ENCODE data around the gene DYNC2H1.

DYNC2H1 gene

DNA sequence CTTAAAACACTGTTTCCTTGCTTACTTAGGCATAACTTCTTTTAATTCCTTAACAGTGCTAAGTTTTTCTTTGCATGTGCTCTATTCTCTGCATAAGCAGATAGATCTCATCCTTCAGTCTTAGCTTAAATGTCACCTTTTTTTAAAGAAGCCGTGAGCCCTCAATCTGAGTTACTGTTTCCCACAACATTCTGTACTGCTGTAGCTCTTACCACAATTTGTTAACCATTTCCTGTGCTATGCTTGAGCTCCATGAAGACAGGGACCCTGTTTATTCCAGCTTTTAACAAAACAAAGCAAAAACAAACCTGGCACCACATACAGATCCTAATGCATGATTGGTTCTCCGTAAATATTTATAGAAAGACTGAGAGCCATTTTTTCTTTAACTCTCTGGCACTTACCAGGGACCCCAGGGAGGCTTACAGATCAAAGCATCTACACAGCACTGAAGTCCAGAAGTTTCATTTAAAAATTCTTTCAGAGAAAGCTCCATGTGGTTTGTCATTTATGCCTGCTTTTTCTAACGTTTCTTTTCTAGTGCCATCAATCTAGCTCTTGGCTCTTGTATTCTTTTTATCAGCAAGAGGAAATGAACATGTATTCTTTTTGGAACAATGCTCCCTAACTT, 74.9 kb downstream of the DYNC2H1 start:
- Histone ChIP-seq H3K4me3 (ENCODE audit: low read length) (no peak overlapping the region), H3K9ac (ENCODE audit: low read length) (no peak overlapping the region), H2AK5ac (ENCODE audit: low read length) (no peak overlapping the region), H3K79me2 (ENCODE audit: control insufficient read depth, insufficient read depth, low read length) (no peaks in the 10 kb centered on the region), H2BK15ac (replicated peaks; ENCODE audit: low read depth) (no peak overlapping the region), H3K27ac (ENCODE audit: low read depth, low read length) (no peak overlapping the region), H3K23ac (ENCODE audit: low read length) (no peak overlapping the region), H3K27me3 (ENCODE audit: insufficient read depth, low read length, poor library complexity) (no peaks in the 10 kb centered on the region), H2BK5ac (ENCODE audit: low read length) (no peak overlapping the region), H4K5ac (ENCODE audit: low read length) (no peak overlapping the region), H4K8ac (ENCODE audit: low read depth, low read length) (no peak overlapping the region), H3K4ac (ENCODE audit: low read depth, low read length) (no peak overlapping the region), H3K4me1 (ENCODE audit: control insufficient read depth, low read depth, low read length) (no peaks in the 10 kb centered on the region), H3K18ac (ENCODE audit: low read length) (no peak overlapping the region), H3K56ac (ENCODE audit: low read length) (no peak overlapping the region), H2BK120ac (ENCODE audit: low read depth, low read length) (no peak overlapping the region), H3K79me1 (ENCODE audit: low read length) (no peaks in the 10 kb centered on the region), H3K36me3 (ENCODE audit: control insufficient read depth, insufficient read depth, low read length) (no peaks in the 10 kb centered on the region), H3K4me2 (ENCODE audit: low read length) (no peak overlapping the region)
- DNase-seq: no peak
- no CpG with 5 or more reads among the region's 3 CpGs for WGBS (ENCODE audit: extremely low coverage, insufficient coverage, low lambda C conversion rate)

- Histone ChIP-seq H4K5ac (ENCODE audit: low read length) (no peak overlapping the region), H3K27me3 (ENCODE audit: insufficient read depth, low read length, poor library complexity) (no peaks in the 10 kb centered on the region), H3K79me2 (ENCODE audit: control insufficient read depth, insufficient read depth, low read length) (no peaks in the 10 kb centered on the region), H3K18ac (ENCODE audit: low read length) (no peak overlapping the region), H3K27ac (ENCODE audit: low read depth, low read length) (no peak overlapping the region), H2AK5ac (ENCODE audit: low read length) (no peak overlapping the region), H3K23ac (ENCODE audit: low read length) (no peak overlapping the region), H3K4me2 (ENCODE audit: low read length) (no peak overlapping the region), H3K4me1 (ENCODE audit: control insufficient read depth, low read depth, low read length) (no peaks in the 10 kb centered on the region), H3K4ac (ENCODE audit: low read depth, low read length) (no peak overlapping the region), H3K4me3 (ENCODE audit: low read length) (no peak overlapping the region), H2BK5ac (ENCODE audit: low read length) (no peak overlapping the region), H2BK15ac (replicated peaks; ENCODE audit: low read depth) (no peak overlapping the region), H3K36me3 (ENCODE audit: control insufficient read depth, insufficient read depth, low read length) (no peaks in the 10 kb centered on the region), H4K8ac (ENCODE audit: low read depth, low read length) (no peak overlapping the region), H2BK120ac (ENCODE audit: low read depth, low read length) (no peak overlapping the region), H3K79me1 (ENCODE audit: low read length) (no peaks in the 10 kb centered on the region), H3K9ac (ENCODE audit: low read length) (no peak overlapping the region), H3K56ac (ENCODE audit: low read length) (no peak overlapping the region)
- WGBS (ENCODE audit: extremely low coverage, insufficient coverage, low lambda C conversion rate): no CpG with 5 or more reads among the region's 3 CpGs
- DNase-seq: peak; percentile 33
These were observed 92.9 kb downstream of the DYNC2H1 start for GRCh38 chr11:103202048-103202651.

DNA sequence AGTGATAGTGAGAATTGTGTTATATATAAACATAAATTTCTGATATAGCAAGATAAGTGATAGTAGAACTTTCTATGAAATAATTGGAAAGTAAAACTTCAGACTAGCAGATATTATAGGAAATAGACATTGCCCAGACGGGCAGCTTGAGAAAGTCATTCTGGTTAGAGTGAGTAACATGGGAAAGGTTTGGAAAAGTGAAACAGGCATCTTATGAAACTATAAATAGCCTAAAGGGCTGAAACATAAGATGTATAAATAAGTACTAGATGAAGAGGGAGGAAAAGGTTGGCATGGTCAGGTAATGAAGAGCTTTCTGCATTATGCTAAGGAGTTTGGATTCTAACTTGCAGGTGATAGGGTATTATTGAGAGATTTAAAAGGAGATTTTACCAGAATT, 101.3 kb downstream of the DYNC2H1 start:
- H3K56ac ChIP-seq (ENCODE audit: low read length): no peak overlapping the region
- no peak overlapping the region for H2AK5ac ChIP-seq (ENCODE audit: low read length)
- H3K27ac ChIP-seq (ENCODE audit: low read depth, low read length): no peak overlapping the region
- H4K8ac ChIP-seq (ENCODE audit: low read depth, low read length): no peak overlapping the region
- H2BK5ac ChIP-seq (ENCODE audit: low read length): no peak overlapping the region
- no peak overlapping the region for H3K23ac ChIP-seq (ENCODE audit: low read length)
- WGBS (ENCODE audit: extremely low coverage, insufficient coverage, low lambda C conversion rate): no CpG with 5 or more reads among the region's 1 CpG
- no peak overlapping the region for H3K4me3 ChIP-seq (ENCODE audit: low read length)
- H2BK120ac ChIP-seq (ENCODE audit: low read depth, low read length): no peak overlapping the region
- H2BK15ac ChIP-seq (replicated peaks; ENCODE audit: low read depth): no peak overlapping the region
- no peak overlapping the region for H3K4ac ChIP-seq (ENCODE audit: low read depth, low read length)
- H4K5ac ChIP-seq (ENCODE audit: low read length): no peak overlapping the region
- no peak overlapping the region for H3K4me2 ChIP-seq (ENCODE audit: low read length)
- H3K79me1 ChIP-seq (ENCODE audit: low read length): no peaks in the 10 kb centered on the region
- H3K79me2 ChIP-seq (ENCODE audit: control insufficient read depth, insufficient read depth, low read length): no peaks in the 10 kb centered on the region
- H3K27me3 ChIP-seq (ENCODE audit: insufficient read depth, low read length, poor library complexity): no peaks in the 10 kb centered on the region
- H3K18ac ChIP-seq (ENCODE audit: low read length): no peak overlapping the region
- no peak for DNase-seq
- no peaks in the 10 kb centered on the region for H3K4me1 ChIP-seq (ENCODE audit: control insufficient read depth, low read depth, low read length)
- H3K36me3 ChIP-seq (ENCODE audit: control insufficient read depth, insufficient read depth, low read length): no peaks in the 10 kb centered on the region
- H3K9ac ChIP-seq (ENCODE audit: low read length): no peak overlapping the region

- H3K79me2 ChIP-seq (ENCODE audit: control insufficient read depth, insufficient read depth, low read length): no peaks in the 10 kb centered on the region
- no peaks in the 10 kb centered on the region for H3K36me3 ChIP-seq (ENCODE audit: control insufficient read depth, insufficient read depth, low read length)
- H4K5ac ChIP-seq (ENCODE audit: low read length): no peak overlapping the region
- no peak overlapping the region for H3K23ac ChIP-seq (ENCODE audit: low read length)
- no peak overlapping the region for H3K18ac ChIP-seq (ENCODE audit: low read length)
- no peaks in the 10 kb centered on the region for H3K79me1 ChIP-seq (ENCODE audit: low read length)
- no peak overlapping the region for H3K4ac ChIP-seq (ENCODE audit: low read depth, low read length)
- no peak overlapping the region for H3K9ac ChIP-seq (ENCODE audit: low read length)
- no CpG with 5 or more reads among the region's 1 CpG for WGBS (ENCODE audit: extremely low coverage, insufficient coverage, low lambda C conversion rate)
- no peak overlapping the region for H2AK5ac ChIP-seq (ENCODE audit: low read length)
- no peak overlapping the region for H2BK120ac ChIP-seq (ENCODE audit: low read depth, low read length)
- H3K27ac ChIP-seq (ENCODE audit: low read depth, low read length): no peak overlapping the region
- no peak overlapping the region for H2BK15ac ChIP-seq (replicated peaks; ENCODE audit: low read depth)
- no peak overlapping the region for H3K56ac ChIP-seq (ENCODE audit: low read length)
- H2BK5ac ChIP-seq (ENCODE audit: low read length): no peak overlapping the region
- DNase-seq: no peak
- no peak overlapping the region for H3K4me3 ChIP-seq (ENCODE audit: low read length)
- H3K4me2 ChIP-seq (ENCODE audit: low read length): no peak overlapping the region
- H4K8ac ChIP-seq (ENCODE audit: low read depth, low read length): no peak overlapping the region
- H3K4me1 ChIP-seq (ENCODE audit: control insufficient read depth, low read depth, low read length): no peaks in the 10 kb centered on the region
- H3K27me3 ChIP-seq (ENCODE audit: insufficient read depth, low read length, poor library complexity): no peaks in the 10 kb centered on the region
These were observed 106.6 kb downstream of the DYNC2H1 start for GRCh38 chr11:103215812-103216211.

DNA sequence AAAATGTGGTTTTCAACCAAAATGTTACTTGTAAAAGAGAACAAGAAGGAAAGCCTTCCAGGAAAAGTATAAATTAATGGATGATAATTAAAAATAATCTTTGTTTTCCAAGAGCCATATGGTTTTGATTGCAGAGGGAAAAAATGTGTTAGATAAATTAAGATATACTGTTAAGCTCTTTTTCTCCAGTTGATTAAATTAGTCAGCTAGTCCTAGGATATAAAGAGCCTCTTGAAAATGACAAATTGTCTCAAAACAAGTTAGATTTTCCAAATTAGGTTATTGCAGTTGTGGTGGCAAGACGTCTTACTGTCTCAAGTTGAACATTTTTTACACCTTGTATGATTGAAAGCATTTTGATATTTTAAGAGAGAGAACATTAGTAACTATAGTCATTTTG, 110.9 kb downstream of the DYNC2H1 start:
- H3K4me3 ChIP-seq (ENCODE audit: low read length): no peak overlapping the region
- no peak overlapping the region for H3K23ac ChIP-seq (ENCODE audit: low read length)
- no peak overlapping the region for H3K56ac ChIP-seq (ENCODE audit: low read length)
- no peak for DNase-seq
- H2BK120ac ChIP-seq (ENCODE audit: low read depth, low read length): no peak overlapping the region
- H2BK15ac ChIP-seq (replicated peaks; ENCODE audit: low read depth): no peak overlapping the region
- no peaks in the 10 kb centered on the region for H3K79me2 ChIP-seq (ENCODE audit: control insufficient read depth, insufficient read depth, low read length)
- H3K27me3 ChIP-seq (ENCODE audit: insufficient read depth, low read length, poor library complexity): no peaks in the 10 kb centered on the region
- no peak overlapping the region for H2BK5ac ChIP-seq (ENCODE audit: low read length)
- no peak overlapping the region for H3K27ac ChIP-seq (ENCODE audit: low read depth, low read length)
- H3K4ac ChIP-seq (ENCODE audit: low read depth, low read length): no peak overlapping the region
- H3K18ac ChIP-seq (ENCODE audit: low read length): no peak overlapping the region
- H4K8ac ChIP-seq (ENCODE audit: low read depth, low read length): no peak overlapping the region
- WGBS (ENCODE audit: extremely low coverage, insufficient coverage, low lambda C conversion rate): no CpG with 5 or more reads among the region's 1 CpG
- no peaks in the 10 kb centered on the region for H3K4me1 ChIP-seq (ENCODE audit: control insufficient read depth, low read depth, low read length)
- no peak overlapping the region for H3K9ac ChIP-seq (ENCODE audit: low read length)
- no peak overlapping the region for H2AK5ac ChIP-seq (ENCODE audit: low read length)
- H3K4me2 ChIP-seq (ENCODE audit: low read length): no peak overlapping the region
- H4K5ac ChIP-seq (ENCODE audit: low read length): no peak overlapping the region
- H3K36me3 ChIP-seq (ENCODE audit: control insufficient read depth, insufficient read depth, low read length): no peaks in the 10 kb centered on the region
- no peaks in the 10 kb centered on the region for H3K79me1 ChIP-seq (ENCODE audit: low read length)

- WGBS (ENCODE audit: extremely low coverage, insufficient coverage, low lambda C conversion rate): no CpG with 5 or more reads among the region's 3 CpGs
- Histone ChIP-seq H2BK120ac (ENCODE audit: low read depth, low read length) (no peak overlapping the region), H2AK5ac (ENCODE audit: low read length) (no peak overlapping the region), H4K8ac (ENCODE audit: low read depth, low read length) (no peak overlapping the region), H4K5ac (ENCODE audit: low read length) (no peak overlapping the region), H3K4me1 (ENCODE audit: control insufficient read depth, low read depth, low read length) (no peaks in the 10 kb centered on the region), H3K79me2 (ENCODE audit: control insufficient read depth, insufficient read depth, low read length) (no peaks in the 10 kb centered on the region), H3K27ac (ENCODE audit: low read depth, low read length) (no peak overlapping the region), H2BK15ac (replicated peaks; ENCODE audit: low read depth) (no peak overlapping the region), H3K4me3 (ENCODE audit: low read length) (no peak overlapping the region), H3K23ac (ENCODE audit: low read length) (no peak overlapping the region), H3K79me1 (ENCODE audit: low read length) (no peaks in the 10 kb centered on the region), H3K4me2 (ENCODE audit: low read length) (no peak overlapping the region), H3K36me3 (ENCODE audit: control insufficient read depth, insufficient read depth, low read length) (no peaks in the 10 kb centered on the region), H3K4ac (ENCODE audit: low read depth, low read length) (no peak overlapping the region), H2BK5ac (ENCODE audit: low read length) (no peak overlapping the region), H3K56ac (ENCODE audit: low read length) (no peak overlapping the region), H3K27me3 (ENCODE audit: insufficient read depth, low read length, poor library complexity) (no peaks in the 10 kb centered on the region), H3K9ac (ENCODE audit: low read length) (no peak overlapping the region), H3K18ac (ENCODE audit: low read length) (no peak overlapping the region)
- no peak for DNase-seq
These were observed 113.6 kb downstream of the DYNC2H1 start for GRCh38 chr11:103222806-103223205.

All from mesendoderm (in vitro differentiated cells).